ENCODE results near the gene MARS1.

DNA sequence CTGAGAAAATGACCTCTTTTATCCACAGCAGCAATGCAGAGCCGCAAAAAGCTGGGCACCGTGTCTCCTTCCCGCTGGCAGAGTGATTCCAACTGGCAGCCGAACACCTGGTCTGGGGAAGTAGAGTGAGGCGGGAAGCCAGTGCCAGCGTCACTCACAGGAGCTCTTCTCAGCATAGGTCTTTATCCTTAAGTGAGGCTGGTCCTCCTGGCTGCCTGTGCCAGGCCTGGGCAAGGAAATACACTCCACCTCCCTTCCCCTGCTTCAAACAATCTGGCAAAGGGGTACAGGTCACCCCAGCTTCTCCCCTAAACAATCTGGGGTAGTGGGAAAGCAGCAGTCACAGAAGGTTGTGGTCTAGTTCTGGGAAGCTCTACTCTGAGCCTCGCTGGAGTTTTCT, 13.0 kb upstream of the MARS1 start:
- TF ChIP-seq, protein P1, sequence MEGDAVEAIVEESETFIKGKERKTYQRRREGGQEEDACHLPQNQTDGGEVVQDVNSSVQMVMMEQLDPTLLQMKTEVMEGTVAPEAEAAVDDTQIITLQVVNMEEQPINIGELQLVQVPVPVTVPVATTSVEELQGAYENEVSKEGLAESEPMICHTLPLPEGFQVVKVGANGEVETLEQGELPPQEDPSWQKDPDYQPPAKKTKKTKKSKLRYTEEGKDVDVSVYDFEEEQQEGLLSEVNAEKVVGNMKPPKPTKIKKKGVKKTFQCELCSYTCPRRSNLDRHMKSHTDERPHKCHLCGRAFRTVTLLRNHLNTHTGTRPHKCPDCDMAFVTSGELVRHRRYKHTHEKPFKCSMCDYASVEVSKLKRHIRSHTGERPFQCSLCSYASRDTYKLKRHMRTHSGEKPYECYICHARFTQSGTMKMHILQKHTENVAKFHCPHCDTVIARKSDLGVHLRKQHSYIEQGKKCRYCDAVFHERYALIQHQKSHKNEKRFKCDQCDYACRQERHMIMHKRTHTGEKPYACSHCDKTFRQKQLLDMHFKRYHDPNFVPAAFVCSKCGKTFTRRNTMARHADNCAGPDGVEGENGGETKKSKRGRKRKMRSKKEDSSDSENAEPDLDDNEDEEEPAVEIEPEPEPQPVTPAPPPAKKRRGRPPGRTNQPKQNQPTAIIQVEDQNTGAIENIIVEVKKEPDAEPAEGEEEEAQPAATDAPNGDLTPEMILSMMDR (conservative IDR thresholded peaks at IDR 0.05 in 1 of 2, IDR thresholded peaks at IDR 0.05 in 1 of 2; ENCODE audit: low read depth in 1 of 2, low read length in 2 of 2) = no peak
- peak; percentile 68 for TF ChIP-seq EZH2 (IDR thresholded peaks at IDR 0.05; ENCODE audit: low read length, missing control alignments)
